ENCODE data around the gene AQP3.

GRCh38 chr9:33433871-33434270 lies 13.5 kb downstream of the AQP3 start:
- TF ChIP-seq CTCF (IDR thresholded peaks at IDR 0.05) (no peak), POLR2AphosphoS5 (IDR thresholded peaks at IDR 0.05) (no peak), EP300 (IDR thresholded peaks at IDR 0.05) (no peak)

All from esophagus muscularis mucosa (tissue), 4 donors.